OCI-LY3 (cell line): ENCODE data around the gene SOX18.

Experiments used
- H2AFZ ChIP-seq: fragments of 200-600, 300-600 bp; shearing (Covaris generic); 2 replicates; pipeline ENCODE4 v1.6.0; 2014; ENCODE audit warnings: antibody characterized with exemption, low read depth, low read length
- H3K27ac ChIP-seq: fragments of 200-600, 300-600 bp; sonication (generic); 2 replicates; pipeline ENCODE4 v1.5.1; 2014; ENCODE audit warnings: mild to moderate bottlenecking, low read length, moderate library complexity, mixed read lengths
- H3K27me3 ChIP-seq: fragments of 200-600, 300-600 bp; sonication (generic); 2 replicates; pipeline ENCODE4 v1.6.1; 2014; ENCODE audit warnings: low read depth, low read length, mixed read lengths
- H3K36me3 ChIP-seq: fragments of 200-600, 300-600 bp; sonication (generic); replicated peaks from 2 replicates; pipeline ENCODE3; 2014; ENCODE audit warnings: low read depth, low read length, mixed read lengths
- H3K4me1 ChIP-seq: fragments of 300-600, 200-600 bp; sonication (generic); 2 replicates; pipeline ENCODE4 v1.6.1; 2014; ENCODE audit warnings: low read length, mixed read lengths
- H3K4me2 ChIP-seq: fragments of 200-600, 300-600 bp; sonication (generic); 2 replicates; pipeline ENCODE4 v1.6.1; 2014; ENCODE audit warnings: low read length, mixed read lengths
- H3K4me3 ChIP-seq: fragments of 300-600, 200-600 bp; sonication (generic); 2 replicates; pipeline ENCODE4 v1.5.1; 2014; ENCODE audit warnings: antibody characterized with exemption, mild to moderate bottlenecking, low read length, moderate library complexity
- H3K79me2 ChIP-seq: fragments of 300-600, 200-600 bp; shearing (Covaris generic); 2 replicates; pipeline ENCODE4 v1.6.1; 2014; ENCODE audit warnings: mild to moderate bottlenecking, low read length, mixed read lengths
- H3K9ac ChIP-seq: fragments of 300-600, 200-600 bp; shearing (Covaris generic); 2 replicates; pipeline ENCODE4 v1.6.0; 2014; ENCODE audit warnings: mild to moderate bottlenecking, low read length, moderate library complexity
- H3K9me3 ChIP-seq: fragments of 200-600, 300-600 bp; shearing (Covaris generic); 2 replicates; pipeline ENCODE4 v1.6.1; 2014; ENCODE audit warnings: low read length, mixed read lengths; ENCODE audit not compliant: insufficient read depth
- H4K20me1 ChIP-seq: fragments of 200-600, 300-600 bp; sonication (generic); 2 replicates; pipeline ENCODE4 v1.6.1; 2016; ENCODE audit warnings: low read length, mixed read lengths; ENCODE audit not compliant: insufficient read depth
- EZH2phosphoT487 ChIP-seq: fragments of 200-600 bp; shearing (Covaris generic); IDR thresholded peaks from 2 replicates; pipeline ENCODE4 v1.6.1; 2018; ENCODE audit warnings: antibody characterized with exemption, mixed run types, low read depth
- TF ChIP-seq, protein P1 (sequence below): fragments of 200-600, 300-600 bp; sonication (generic); IDR thresholded peaks from 2 replicates; pipeline ENCODE4 v1.5.1; 2014; ENCODE audit warnings: antibody characterized with exemption, low read length, low read depth

SOX18 gene

DNA sequence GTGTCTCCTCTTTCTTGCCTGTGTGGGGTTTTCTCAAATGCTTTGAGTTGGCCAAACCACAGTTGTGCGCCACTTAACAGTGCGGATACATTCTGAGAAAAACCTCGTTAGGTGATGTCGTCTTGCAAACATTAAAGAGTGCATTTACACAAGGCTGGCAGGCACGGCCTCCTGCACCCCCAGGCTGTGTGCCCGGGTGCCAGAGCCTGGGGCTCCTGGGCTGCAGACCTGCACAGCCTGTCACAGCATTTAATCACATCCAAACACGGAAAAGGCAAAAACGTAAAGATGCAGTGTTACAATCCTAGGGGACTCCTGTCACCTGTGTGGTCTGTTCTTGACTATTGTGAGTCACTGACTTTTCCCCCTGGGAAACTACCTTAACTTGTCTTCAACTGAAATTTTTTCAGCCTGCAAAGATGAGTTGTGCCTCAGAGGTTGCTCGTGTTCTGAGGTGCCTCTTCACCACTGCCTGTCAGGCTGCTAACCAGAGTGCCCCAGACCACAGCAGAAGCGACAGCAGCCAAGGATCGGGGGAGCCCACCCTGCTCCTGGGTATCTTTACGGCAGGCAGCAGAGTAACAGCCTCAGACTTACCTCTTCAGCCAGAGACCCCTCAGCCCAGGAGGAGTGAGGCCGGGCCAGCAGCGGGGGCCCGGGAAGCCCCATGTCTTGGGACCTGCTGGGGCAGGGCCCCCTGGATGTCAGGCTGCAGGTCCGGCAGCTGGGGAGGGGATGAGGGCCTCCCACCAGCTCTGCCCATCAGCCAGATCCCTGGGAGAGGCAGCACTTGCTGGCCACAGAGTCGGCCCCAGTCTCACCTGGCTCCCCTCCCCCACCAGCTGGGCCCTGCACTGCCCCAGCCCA, 14.1 kb downstream of the SOX18 start:
- Histone ChIP-seq H3K4me1 (peaks cover 37% of the 10 kb centered on the region), H2AFZ (no peak overlapping the region), H3K4me2 (no peak overlapping the region), H3K4me3 (no peak overlapping the region), H3K27ac (no peak overlapping the region), H3K27me3 (no peaks in the 10 kb centered on the region), H3K9me3 (no peaks in the 10 kb centered on the region), H3K9ac (no peak overlapping the region), H3K79me2 (no peaks in the 10 kb centered on the region), H3K36me3 (peaks cover 12% of the 10 kb centered on the region), H4K20me1 (no peaks in the 10 kb centered on the region)
- no peak for TF ChIP-seq EZH2phosphoT487
- TF ChIP-seq, protein P1, sequence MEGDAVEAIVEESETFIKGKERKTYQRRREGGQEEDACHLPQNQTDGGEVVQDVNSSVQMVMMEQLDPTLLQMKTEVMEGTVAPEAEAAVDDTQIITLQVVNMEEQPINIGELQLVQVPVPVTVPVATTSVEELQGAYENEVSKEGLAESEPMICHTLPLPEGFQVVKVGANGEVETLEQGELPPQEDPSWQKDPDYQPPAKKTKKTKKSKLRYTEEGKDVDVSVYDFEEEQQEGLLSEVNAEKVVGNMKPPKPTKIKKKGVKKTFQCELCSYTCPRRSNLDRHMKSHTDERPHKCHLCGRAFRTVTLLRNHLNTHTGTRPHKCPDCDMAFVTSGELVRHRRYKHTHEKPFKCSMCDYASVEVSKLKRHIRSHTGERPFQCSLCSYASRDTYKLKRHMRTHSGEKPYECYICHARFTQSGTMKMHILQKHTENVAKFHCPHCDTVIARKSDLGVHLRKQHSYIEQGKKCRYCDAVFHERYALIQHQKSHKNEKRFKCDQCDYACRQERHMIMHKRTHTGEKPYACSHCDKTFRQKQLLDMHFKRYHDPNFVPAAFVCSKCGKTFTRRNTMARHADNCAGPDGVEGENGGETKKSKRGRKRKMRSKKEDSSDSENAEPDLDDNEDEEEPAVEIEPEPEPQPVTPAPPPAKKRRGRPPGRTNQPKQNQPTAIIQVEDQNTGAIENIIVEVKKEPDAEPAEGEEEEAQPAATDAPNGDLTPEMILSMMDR = no peak

DNA sequence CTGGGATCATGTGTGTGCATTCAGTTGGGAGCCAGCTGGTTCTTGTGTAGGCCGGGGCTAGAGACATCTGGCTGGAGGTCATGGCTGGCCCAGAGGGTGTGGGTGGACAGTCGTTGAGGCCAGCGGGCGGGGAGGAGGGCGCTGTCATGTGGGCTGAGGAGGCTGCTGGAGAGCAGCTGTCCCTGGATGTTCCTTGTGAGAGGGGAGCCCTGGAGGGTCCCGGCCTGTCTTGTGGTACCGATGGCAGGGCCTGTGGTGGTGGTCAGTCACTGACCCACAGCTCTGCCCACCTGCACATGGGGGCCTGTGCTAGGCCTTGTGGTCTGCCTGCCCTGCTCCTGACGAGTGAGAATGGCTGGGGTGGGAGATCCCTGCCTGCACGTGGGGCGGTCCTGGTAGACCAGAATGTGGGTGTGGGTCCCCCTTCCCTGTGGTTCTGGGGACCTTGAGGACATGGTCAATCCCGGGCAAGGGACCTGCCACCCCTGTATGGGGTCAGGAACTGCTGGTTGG, 15.4 kb downstream of the SOX18 start:
- TF ChIP-seq, protein P1 = no peak
- TF ChIP-seq EZH2phosphoT487 = no peak
- Histone ChIP-seq H3K9me3 (no peaks in the 10 kb centered on the region), H3K4me3 (no peak overlapping the region), H4K20me1 (no peaks in the 10 kb centered on the region), H3K27me3 (no peaks in the 10 kb centered on the region), H3K36me3 (peaks cover 13% of the 10 kb centered on the region), H3K9ac (no peak overlapping the region), H3K27ac (no peak overlapping the region), H2AFZ (no peak overlapping the region), H3K79me2 (no peaks in the 10 kb centered on the region), H3K4me1 (peaks cover 26% of the 10 kb centered on the region), H3K4me2 (no peak overlapping the region)

DNA sequence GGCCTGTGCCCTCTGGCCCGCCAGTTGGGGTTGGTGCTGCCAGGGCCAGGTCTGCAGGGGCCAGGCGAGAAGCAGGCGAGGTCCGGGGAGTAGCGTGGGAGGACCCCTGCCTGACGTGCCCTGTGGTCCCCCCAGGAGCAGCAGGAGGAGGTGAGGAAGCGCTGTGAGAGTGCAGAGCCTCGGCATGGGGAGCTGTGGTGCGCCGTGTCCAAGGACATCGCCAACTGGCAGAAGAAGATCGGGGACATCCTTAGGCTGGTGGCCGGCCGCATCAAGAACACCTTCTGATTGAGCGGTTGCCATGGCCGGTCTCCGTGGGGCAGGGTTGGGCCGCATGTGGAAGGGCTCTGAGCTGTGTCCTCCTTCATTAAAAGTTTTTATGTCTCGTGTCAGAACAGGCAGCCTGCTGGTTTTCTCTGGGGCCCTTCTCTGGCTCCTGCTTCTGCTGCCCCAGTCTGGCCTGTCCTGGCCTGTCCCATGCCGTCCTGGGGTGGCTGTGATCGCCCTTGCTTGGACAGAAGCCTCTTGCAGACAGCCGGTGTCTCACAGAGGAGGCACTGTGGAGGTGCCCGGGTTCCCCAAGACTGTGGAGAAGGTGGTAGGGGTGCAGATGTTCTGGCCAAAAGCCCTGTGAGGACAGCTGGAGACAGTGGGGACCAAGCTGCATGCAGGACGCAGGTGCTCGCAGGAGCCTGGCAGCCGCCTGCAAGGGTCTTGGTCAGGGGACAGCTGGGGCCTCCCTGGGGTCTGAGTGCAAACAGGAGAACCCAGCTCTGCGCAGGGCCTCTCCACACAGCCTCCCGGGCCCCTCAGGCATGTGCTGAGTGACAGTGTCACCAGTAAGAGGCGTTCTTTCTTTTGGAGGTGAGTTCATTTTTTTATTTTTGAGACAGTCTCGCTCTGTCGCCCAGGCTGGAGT, 16.5 kb downstream of the SOX18 start:
- Histone ChIP-seq H3K36me3 (peaks cover 14% of the 10 kb centered on the region), H3K4me2 (no peak overlapping the region), H3K27me3 (no peaks in the 10 kb centered on the region), H3K27ac (no peak overlapping the region), H3K79me2 (no peaks in the 10 kb centered on the region), H4K20me1 (no peaks in the 10 kb centered on the region), H2AFZ (no peak overlapping the region), H3K4me3 (no peak overlapping the region), H3K9me3 (no peaks in the 10 kb centered on the region), H3K9ac (no peak overlapping the region), H3K4me1 (peaks cover 22% of the 10 kb centered on the region)
- TF ChIP-seq, protein P1 = no peak
- no peak for TF ChIP-seq EZH2phosphoT487
